ENCODE data around the gene TBC1D2B. TPM values are rescaled to one million over a fixed set of nuclear protein-coding genes. Genes with fewer than 3 reads are reported as not detected.

Gene TBC1D2B
- total RNA-seq, 1 donor from 2014 or later: 69.3 TPM

DNA sequence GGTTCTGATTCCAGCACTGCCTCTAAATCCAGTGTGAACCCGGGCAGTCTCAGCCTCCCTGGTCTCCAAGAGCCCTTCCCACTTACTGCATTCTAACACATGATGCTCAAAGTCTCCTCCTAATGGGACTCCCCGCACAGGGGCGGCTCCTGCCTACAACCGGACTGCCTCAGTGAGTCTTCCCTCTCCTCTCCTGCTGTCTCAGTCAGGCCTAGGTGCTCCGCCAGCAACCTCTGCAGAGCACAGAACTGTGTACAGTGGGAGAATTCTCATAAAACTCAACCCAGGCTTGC lies 28.9 kb downstream of the TBC1D2B start:
- peaks cover 25% of the 10 kb centered on the region for H3K36me3 Mint-ChIP-seq (ENCODE audit: unreplicated experiment)
- peaks cover 59% of the 10 kb centered on the region for H3K4me1 Mint-ChIP-seq (ENCODE audit: unreplicated experiment)
- peak overlapping the region; percentile 84 for H3K27ac Mint-ChIP-seq (ENCODE audit: unreplicated experiment)

DNA sequence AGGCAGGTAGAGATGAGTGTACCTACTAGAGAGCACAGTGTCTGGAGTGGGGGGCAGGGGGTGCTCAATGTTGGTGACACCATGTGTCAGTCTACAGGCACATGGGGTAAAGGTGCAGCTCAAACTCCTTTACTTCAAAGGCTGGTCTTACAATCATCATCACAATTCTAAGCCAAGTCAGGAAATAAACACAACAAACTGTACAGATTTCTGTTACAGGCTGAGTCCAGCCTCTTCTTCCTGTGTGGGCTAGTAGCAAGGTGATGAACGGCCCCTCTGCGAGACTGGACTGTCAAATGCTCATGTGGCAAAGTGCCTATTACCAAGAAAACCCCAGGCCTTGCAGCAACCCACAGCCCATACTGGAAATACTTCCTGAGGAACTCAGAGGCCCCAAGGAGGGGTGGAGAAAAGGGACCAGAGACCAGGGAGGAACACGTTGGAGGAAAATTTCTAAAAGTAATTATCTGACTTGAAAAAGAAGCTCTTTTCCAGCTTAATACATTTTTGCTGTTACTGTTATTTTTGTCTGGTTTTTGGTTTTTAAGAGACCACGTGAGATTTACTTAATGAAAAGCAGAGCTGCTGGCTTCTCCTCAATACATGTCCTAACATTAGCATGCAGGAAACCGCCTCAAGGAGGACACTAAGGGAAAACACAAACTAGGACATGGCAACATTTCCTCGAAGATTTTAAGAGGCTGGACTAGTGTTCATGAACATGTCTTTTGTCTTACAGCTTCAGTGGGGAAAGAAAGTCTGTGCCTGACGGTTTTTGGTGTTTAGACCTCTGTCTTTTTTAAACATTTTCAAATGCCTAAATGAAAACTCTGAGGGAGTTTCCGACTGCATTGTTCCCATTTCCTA lies 29.5 kb downstream of the TBC1D2B start:
- no peaks in the 10 kb centered on the region for H3K9me3 Mint-ChIP-seq (ENCODE audit: unreplicated experiment)
- peak overlapping the region; percentile 24 for H3K4me3 Mint-ChIP-seq (ENCODE audit: unreplicated experiment)
- DNase-seq (ENCODE audit: extremely low spot score, unreplicated experiment): no peak
- peaks cover 59% of the 10 kb centered on the region for H3K4me1 Mint-ChIP-seq (ENCODE audit: unreplicated experiment)
- no peaks in the 10 kb centered on the region for H3K27me3 Mint-ChIP-seq (ENCODE audit: unreplicated experiment)
- H3K27ac Mint-ChIP-seq (ENCODE audit: unreplicated experiment): peak overlapping the region; percentile 84
- H3K36me3 Mint-ChIP-seq (ENCODE audit: unreplicated experiment): peaks cover 30% of the 10 kb centered on the region
- TF ChIP-seq, protein P1, sequence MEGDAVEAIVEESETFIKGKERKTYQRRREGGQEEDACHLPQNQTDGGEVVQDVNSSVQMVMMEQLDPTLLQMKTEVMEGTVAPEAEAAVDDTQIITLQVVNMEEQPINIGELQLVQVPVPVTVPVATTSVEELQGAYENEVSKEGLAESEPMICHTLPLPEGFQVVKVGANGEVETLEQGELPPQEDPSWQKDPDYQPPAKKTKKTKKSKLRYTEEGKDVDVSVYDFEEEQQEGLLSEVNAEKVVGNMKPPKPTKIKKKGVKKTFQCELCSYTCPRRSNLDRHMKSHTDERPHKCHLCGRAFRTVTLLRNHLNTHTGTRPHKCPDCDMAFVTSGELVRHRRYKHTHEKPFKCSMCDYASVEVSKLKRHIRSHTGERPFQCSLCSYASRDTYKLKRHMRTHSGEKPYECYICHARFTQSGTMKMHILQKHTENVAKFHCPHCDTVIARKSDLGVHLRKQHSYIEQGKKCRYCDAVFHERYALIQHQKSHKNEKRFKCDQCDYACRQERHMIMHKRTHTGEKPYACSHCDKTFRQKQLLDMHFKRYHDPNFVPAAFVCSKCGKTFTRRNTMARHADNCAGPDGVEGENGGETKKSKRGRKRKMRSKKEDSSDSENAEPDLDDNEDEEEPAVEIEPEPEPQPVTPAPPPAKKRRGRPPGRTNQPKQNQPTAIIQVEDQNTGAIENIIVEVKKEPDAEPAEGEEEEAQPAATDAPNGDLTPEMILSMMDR (IDR thresholded peaks at IDR 0.05): no peak

More for the DNA sequence above, 28.9 kb downstream of the TBC1D2B start:
- no peak overlapping the region for H3K4me3 Mint-ChIP-seq (ENCODE audit: unreplicated experiment)
- TF ChIP-seq, protein P1 (IDR thresholded peaks at IDR 0.05): no peak
- no peaks in the 10 kb centered on the region for H3K27me3 Mint-ChIP-seq (ENCODE audit: unreplicated experiment)
- H3K9me3 Mint-ChIP-seq (ENCODE audit: unreplicated experiment): no peaks in the 10 kb centered on the region
- no peak for DNase-seq (ENCODE audit: extremely low spot score, unreplicated experiment)

DNA sequence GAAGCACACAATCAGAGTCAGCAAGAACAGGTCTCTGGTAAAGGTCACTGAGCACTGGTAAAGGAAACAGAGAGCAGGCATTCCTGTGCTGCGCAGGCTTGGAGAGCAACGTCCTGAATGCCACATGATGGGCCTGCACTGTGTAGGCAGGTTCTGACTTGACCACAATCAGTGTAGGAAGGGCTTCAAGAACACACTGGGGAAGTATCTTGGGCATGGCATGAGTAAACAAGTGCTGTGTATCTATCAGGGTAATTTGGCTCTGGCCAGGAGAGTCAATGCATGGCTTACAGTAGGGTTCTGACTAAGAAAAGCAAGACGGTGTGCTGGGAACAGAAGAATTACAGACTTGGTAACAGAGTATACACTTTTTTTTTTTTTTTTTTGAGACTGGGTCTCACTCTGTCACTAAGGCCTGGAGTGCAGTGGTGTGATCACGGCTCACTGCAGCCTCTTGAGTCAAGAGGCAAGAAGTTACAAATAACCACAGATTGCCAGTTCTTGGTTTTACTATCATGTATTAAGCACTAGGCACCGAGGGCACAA lies 30.6 kb downstream of the TBC1D2B start:
- TF ChIP-seq, protein P1 (IDR thresholded peaks at IDR 0.05): no peak
- H3K4me1 Mint-ChIP-seq (ENCODE audit: unreplicated experiment): peaks cover 51% of the 10 kb centered on the region
- peak overlapping the region; percentile 50 for H3K27ac Mint-ChIP-seq (ENCODE audit: unreplicated experiment)
- no peak for DNase-seq (ENCODE audit: extremely low spot score, unreplicated experiment)
- H3K36me3 Mint-ChIP-seq (ENCODE audit: unreplicated experiment): peaks cover 29% of the 10 kb centered on the region
- H3K4me3 Mint-ChIP-seq (ENCODE audit: unreplicated experiment): no peak overlapping the region
- H3K9me3 Mint-ChIP-seq (ENCODE audit: unreplicated experiment): no peaks in the 10 kb centered on the region
- H3K27me3 Mint-ChIP-seq (ENCODE audit: unreplicated experiment): no peaks in the 10 kb centered on the region

DNA sequence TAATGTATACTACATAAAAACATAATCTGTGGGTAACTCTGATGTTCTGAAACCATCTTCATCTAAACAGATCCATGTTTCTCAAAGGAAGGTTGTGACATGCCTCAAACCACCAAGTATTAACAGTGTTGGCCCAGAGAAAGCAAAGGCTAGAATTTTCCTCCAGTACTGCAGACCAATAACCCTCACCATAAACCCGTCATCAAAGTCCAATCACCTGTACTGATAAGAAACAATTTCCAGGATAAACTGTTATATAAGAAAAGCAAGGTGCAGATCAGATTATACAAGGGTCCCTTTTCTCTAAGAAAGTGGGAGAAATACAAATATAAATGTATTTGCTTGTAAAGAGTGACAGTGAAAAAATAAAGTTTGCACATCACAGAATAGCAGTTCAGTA lies 32.3 kb downstream of the TBC1D2B start:
- peak overlapping the region; percentile 55 for H3K27ac Mint-ChIP-seq (ENCODE audit: unreplicated experiment)
- H3K27me3 Mint-ChIP-seq (ENCODE audit: unreplicated experiment): no peaks in the 10 kb centered on the region
- H3K9me3 Mint-ChIP-seq (ENCODE audit: unreplicated experiment): no peaks in the 10 kb centered on the region
- TF ChIP-seq, protein P1 (IDR thresholded peaks at IDR 0.05): no peak
- H3K4me1 Mint-ChIP-seq (ENCODE audit: unreplicated experiment): peaks cover 50% of the 10 kb centered on the region
- no peak overlapping the region for H3K4me3 Mint-ChIP-seq (ENCODE audit: unreplicated experiment)
- no peak for DNase-seq (ENCODE audit: extremely low spot score, unreplicated experiment)
- H3K36me3 Mint-ChIP-seq (ENCODE audit: unreplicated experiment): peaks cover 31% of the 10 kb centered on the region

DNA sequence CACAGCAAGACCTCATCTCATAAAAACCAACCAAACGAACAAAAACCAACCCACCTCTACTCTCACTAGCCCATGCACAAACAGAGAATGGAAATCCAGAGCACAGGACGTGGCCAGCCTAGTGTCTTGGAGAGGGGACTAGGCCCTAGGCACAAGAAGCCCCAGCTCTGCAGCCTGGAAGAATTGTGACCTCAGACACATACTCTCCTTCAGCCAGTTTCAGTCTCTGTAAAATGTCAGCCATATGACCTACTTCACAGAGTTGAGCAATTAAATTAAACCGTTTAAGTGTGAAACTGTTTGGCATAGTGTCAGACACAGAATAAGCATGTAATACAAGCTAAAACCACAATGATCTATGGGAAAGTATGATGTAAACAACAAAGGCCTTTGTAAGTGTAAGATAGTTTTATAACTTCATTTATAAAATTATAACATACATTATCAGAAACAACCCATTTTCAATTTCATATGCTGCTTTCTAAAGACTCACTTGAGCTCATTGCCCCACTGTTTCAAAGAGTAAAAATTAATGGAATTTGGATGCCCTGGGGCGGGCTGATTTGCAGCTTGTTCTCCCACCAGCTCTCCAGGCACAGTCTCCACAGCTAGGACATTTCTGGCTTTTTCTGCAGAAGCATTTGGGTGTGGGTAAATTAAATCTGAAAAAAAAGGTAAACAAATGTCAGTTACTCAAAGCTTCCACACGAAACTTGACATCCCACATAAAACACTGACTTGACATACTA lies 32.9 kb downstream of the TBC1D2B start:
- Mint-ChIP-seq H3K36me3 (ENCODE audit: unreplicated experiment) (peaks cover 32% of the 10 kb centered on the region), H3K4me3 (ENCODE audit: unreplicated experiment) (peak overlapping the region; percentile 6), H3K27me3 (ENCODE audit: unreplicated experiment) (no peaks in the 10 kb centered on the region), H3K27ac (ENCODE audit: unreplicated experiment) (peak overlapping the region; percentile 82), H3K9me3 (ENCODE audit: unreplicated experiment) (no peaks in the 10 kb centered on the region), H3K4me1 (ENCODE audit: unreplicated experiment) (peaks cover 44% of the 10 kb centered on the region)
- DNase-seq (ENCODE audit: extremely low spot score, unreplicated experiment): no peak
- TF ChIP-seq, protein P1 (IDR thresholded peaks at IDR 0.05): no peak
